T-helper 2 cell treated with Interferon-gamma antibody and Interleukin-4, amounts not matched to agents 5 μg/mL and 100 μg/mL, for 36 hours (primary cell): ENCODE measurements around the gene SYNE3.

ENCODE experiments used
- DNase-seq: peaks from one replicate; pipeline ENCODE4 v3.0.0; 2021; ENCODE audit warnings: low spot score
- H3K27ac Mint-ChIP-seq: one replicate; pipeline ENCODE4 v1.8.0; 2021; ENCODE audit warnings: mild to moderate bottlenecking, mixed read lengths
- H3K27me3 Mint-ChIP-seq: one replicate; pipeline ENCODE4 v1.8.0; 2021; ENCODE audit warnings: low read depth, mixed read lengths
- H3K36me3 Mint-ChIP-seq: one replicate; pipeline ENCODE4 v1.8.0; 2021; ENCODE audit warnings: low read depth, mixed read lengths
- H3K4me1 Mint-ChIP-seq: one replicate; pipeline ENCODE4 v1.8.0; 2021; ENCODE audit warnings: low read depth, mixed read lengths
- H3K4me3 Mint-ChIP-seq: one replicate; pipeline ENCODE4 v1.8.0; 2022; ENCODE audit warnings: mild to moderate bottlenecking, moderate library complexity, mixed read lengths
- H3K9me3 Mint-ChIP-seq: one replicate; pipeline ENCODE4 v1.8.0; 2021; ENCODE audit warnings: mixed read lengths

The SYNE3 gene

GRCh38 chr14:95489214-95490137 is 27.0 kb downstream of the SYNE3 start:
- DNase-seq = no peak
- Mint-ChIP-seq H3K27ac (no peak overlapping the region), H3K27me3 (no peaks in the 10 kb centered on the region), H3K4me1 (peaks cover 9% of the 10 kb centered on the region), H3K36me3 (peaks cover 32% of the 10 kb centered on the region), H3K9me3 (peaks cover 4% of the 10 kb centered on the region), H3K4me3 (no peak overlapping the region)

- no peak overlapping the region for H3K4me3 Mint-ChIP-seq
- peaks cover 5% of the 10 kb centered on the region for H3K4me1 Mint-ChIP-seq
- H3K36me3 Mint-ChIP-seq = peaks cover 27% of the 10 kb centered on the region
- H3K27me3 Mint-ChIP-seq = no peaks in the 10 kb centered on the region
- no peak for DNase-seq
- H3K27ac Mint-ChIP-seq = no peak overlapping the region
- H3K9me3 Mint-ChIP-seq = peaks cover 4% of the 10 kb centered on the region
Observed at GRCh38 chr14:95488376-95489213, 27.9 kb downstream of the SYNE3 start.

GRCh38 chr14:95487669-95488084 is 28.8 kb downstream of the SYNE3 start:
- Mint-ChIP-seq H3K4me1 (peaks cover 5% of the 10 kb centered on the region), H3K27ac (no peak overlapping the region), H3K27me3 (no peaks in the 10 kb centered on the region), H3K36me3 (peaks cover 22% of the 10 kb centered on the region), H3K9me3 (peaks cover 4% of the 10 kb centered on the region), H3K4me3 (no peak overlapping the region)
- no peak for DNase-seq

- H3K4me1 Mint-ChIP-seq = peaks cover 5% of the 10 kb centered on the region
- no peak for DNase-seq
- H3K27ac Mint-ChIP-seq = peak overlapping the region; percentile 60
- no peak overlapping the region for H3K4me3 Mint-ChIP-seq
- H3K27me3 Mint-ChIP-seq = no peaks in the 10 kb centered on the region
- H3K9me3 Mint-ChIP-seq = no peaks in the 10 kb centered on the region
- peaks cover 16% of the 10 kb centered on the region for H3K36me3 Mint-ChIP-seq
Observed at GRCh38 chr14:95486875-95487668, 29.4 kb downstream of the SYNE3 start.

- Mint-ChIP-seq H3K36me3 (peaks cover 6% of the 10 kb centered on the region), H3K27me3 (no peaks in the 10 kb centered on the region), H3K27ac (no peak overlapping the region), H3K4me3 (no peak overlapping the region), H3K4me1 (peaks cover 4% of the 10 kb centered on the region), H3K9me3 (no peaks in the 10 kb centered on the region)
- DNase-seq = no peak
Observed at GRCh38 chr14:95485222-95485819, 31.1 kb downstream of the SYNE3 start.

GRCh38 chr14:95484296-95484695 is 32.2 kb downstream of the SYNE3 start:
- no peak overlapping the region for H3K27ac Mint-ChIP-seq

GRCh38 chr14:95483309-95484165 is 32.9 kb downstream of the SYNE3 start:
- Mint-ChIP-seq H3K27ac (no peak overlapping the region), H3K27me3 (no peaks in the 10 kb centered on the region), H3K36me3 (peaks cover 9% of the 10 kb centered on the region), H3K9me3 (no peaks in the 10 kb centered on the region), H3K4me3 (no peak overlapping the region), H3K4me1 (peaks cover 10% of the 10 kb centered on the region)
- DNase-seq = no peak

More at GRCh38 chr14:95484296-95484695, 32.2 kb downstream of the SYNE3 start:
- H3K4me1 Mint-ChIP-seq = peaks cover 11% of the 10 kb centered on the region
- DNase-seq = no peak
- H3K4me3 Mint-ChIP-seq = no peak overlapping the region
- H3K36me3 Mint-ChIP-seq = peaks cover 8% of the 10 kb centered on the region
- H3K9me3 Mint-ChIP-seq = no peaks in the 10 kb centered on the region
- no peaks in the 10 kb centered on the region for H3K27me3 Mint-ChIP-seq

GRCh38 chr14:95482627-95483308 is 33.7 kb downstream of the SYNE3 start:
- H3K36me3 Mint-ChIP-seq = peaks cover 10% of the 10 kb centered on the region
- H3K9me3 Mint-ChIP-seq = no peaks in the 10 kb centered on the region
- H3K4me3 Mint-ChIP-seq = no peak overlapping the region
- H3K27ac Mint-ChIP-seq = no peak overlapping the region
- no peak for DNase-seq
- no peaks in the 10 kb centered on the region for H3K27me3 Mint-ChIP-seq
- peaks cover 10% of the 10 kb centered on the region for H3K4me1 Mint-ChIP-seq

- peaks cover 13% of the 10 kb centered on the region for H3K36me3 Mint-ChIP-seq
- no peak for DNase-seq
- H3K27ac Mint-ChIP-seq = peak overlapping the region; percentile 60
- H3K4me1 Mint-ChIP-seq = peaks cover 10% of the 10 kb centered on the region
- H3K27me3 Mint-ChIP-seq = no peaks in the 10 kb centered on the region
- H3K4me3 Mint-ChIP-seq = no peak overlapping the region
- no peaks in the 10 kb centered on the region for H3K9me3 Mint-ChIP-seq
Observed at GRCh38 chr14:95481391-95482022, 34.9 kb downstream of the SYNE3 start.

GRCh38 chr14:95480887-95481226 is 35.6 kb downstream of the SYNE3 start:
- H3K27ac Mint-ChIP-seq = no peak overlapping the region
- peaks cover 10% of the 10 kb centered on the region for H3K4me1 Mint-ChIP-seq
- H3K4me3 Mint-ChIP-seq = no peak overlapping the region
- no peaks in the 10 kb centered on the region for H3K27me3 Mint-ChIP-seq
- no peaks in the 10 kb centered on the region for H3K9me3 Mint-ChIP-seq
- peaks cover 19% of the 10 kb centered on the region for H3K36me3 Mint-ChIP-seq
- no peak for DNase-seq

GRCh38 chr14:95480109-95480886 is 36.2 kb downstream of the SYNE3 start:
- Mint-ChIP-seq H3K27ac (peak overlapping the region; percentile 84), H3K9me3 (no peaks in the 10 kb centered on the region), H3K27me3 (no peaks in the 10 kb centered on the region), H3K4me3 (no peak overlapping the region), H3K4me1 (peaks cover 10% of the 10 kb centered on the region), H3K36me3 (peaks cover 19% of the 10 kb centered on the region)
- DNase-seq = peak; percentile 32
